Astrocyte (in vitro differentiated cells and primary cell): ENCODE measurements around the gene PLXDC2. TPM values are rescaled to one million over a fixed set of nuclear protein-coding genes. Genes with fewer than 3 reads are reported as not detected.

Source experiments
- DNase-seq: peaks from one replicate; pipeline ENCODE4 v3.0.0-alpha.2; 2010; ENCODE audit warnings: low read depth
- FAIRE-seq: peaks from 2 replicates; lab custom pipeline; 2011; peaks lifted over from hg19 to GRCh38; lab: Jason Lieb, UNC
- H2AFZ ChIP-seq: 2 replicates; pipeline ENCODE4 v1.6.0; 2012; ENCODE audit warnings: low read depth, low read length, inconsistent platforms
- H3K27ac ChIP-seq: 2 replicates; pipeline ENCODE4 v1.5.1; 2011; ENCODE audit warnings: low read depth, low read length, inconsistent platforms
- H3K27me3 ChIP-seq: 2 replicates; pipeline ENCODE4 v1.6.0; 2011; ENCODE audit warnings: low read length, inconsistent platforms; ENCODE audit not compliant: insufficient read depth
- H3K36me3 ChIP-seq: 2 replicates; pipeline ENCODE4 v1.5.1; 2011; ENCODE audit warnings: low read length, inconsistent platforms; ENCODE audit not compliant: insufficient read depth
- H3K4me1 ChIP-seq: 2 replicates; pipeline ENCODE4 v1.5.1; 2011; ENCODE audit warnings: low read length, inconsistent platforms; ENCODE audit not compliant: insufficient read depth
- H3K4me2 ChIP-seq: 2 replicates; pipeline ENCODE4 v1.6.0; 2012; ENCODE audit warnings: low read length, inconsistent platforms
- H3K4me3 ChIP-seq: 2 replicates; pipeline ENCODE4 v1.5.1; 2011; ENCODE audit warnings: low read depth, mild to moderate bottlenecking, low read length, inconsistent platforms; ENCODE audit not compliant: insufficient read depth
- H3K79me2 ChIP-seq: 2 replicates; pipeline ENCODE4 v1.6.0; 2012; ENCODE audit warnings: mild to moderate bottlenecking, low read length, inconsistent platforms; ENCODE audit not compliant: insufficient read depth
- H3K9ac ChIP-seq: 2 replicates; pipeline ENCODE4 v1.6.0; 2012; ENCODE audit warnings: mild to moderate bottlenecking, low read length, inconsistent platforms
- H3K9me3 ChIP-seq: 2 replicates; pipeline ENCODE4 v1.5.1; 2012; ENCODE audit warnings: low read depth, mild to moderate bottlenecking, low read length, inconsistent platforms; ENCODE audit not compliant: insufficient read depth
- H4K20me1 ChIP-seq: 2 replicates; pipeline ENCODE4 v1.6.0; 2012; ENCODE audit warnings: low read length, inconsistent platforms; ENCODE audit not compliant: insufficient read depth
- H3K27ac Mint-ChIP-seq: one replicate; pipeline ENCODE4 v1.8.0; 2021; ENCODE audit warnings: mild to moderate bottlenecking, mixed read lengths; ENCODE audit not compliant: unreplicated experiment
- H3K27me3 Mint-ChIP-seq: one replicate; pipeline ENCODE4 v1.8.0; 2021; ENCODE audit warnings: low read depth, mixed read lengths; ENCODE audit not compliant: unreplicated experiment
- H3K36me3 Mint-ChIP-seq: one replicate; pipeline ENCODE4 v1.8.0; 2021; ENCODE audit warnings: low read depth, mixed read lengths; ENCODE audit not compliant: unreplicated experiment
- H3K4me1 Mint-ChIP-seq: one replicate; pipeline ENCODE4 v1.8.0; 2021; ENCODE audit warnings: low read depth, mixed read lengths; ENCODE audit not compliant: unreplicated experiment
- H3K4me3 Mint-ChIP-seq: one replicate; pipeline ENCODE4 v1.8.0; 2021; ENCODE audit warnings: mild to moderate bottlenecking, moderate library complexity, mixed read lengths; ENCODE audit not compliant: unreplicated experiment
- H3K9me3 Mint-ChIP-seq: one replicate; pipeline ENCODE4 v1.8.0; 2021; ENCODE audit warnings: mild to moderate bottlenecking, mixed read lengths; ENCODE audit not compliant: unreplicated experiment
- EZH2 ChIP-seq: IDR thresholded peaks from 2 replicates; pipeline ENCODE4 v1.6.1; 2012; ENCODE audit warnings: mild to moderate bottlenecking, low read length, inconsistent platforms; ENCODE audit not compliant: insufficient read depth
- total RNA-seq: library from RNA; stranded (reverse); gene quantifications from 2 replicates; pipeline ENCODE4 v1.2.1, GENCODE V29; 2021
- TF ChIP-seq, protein P1 (sequence below): IDR thresholded peaks from 2 replicates; pipeline ENCODE4 v1.5.1; 2011; ENCODE audit warnings: low read depth, mild to moderate bottlenecking, inconsistent platforms, low read length, moderate library complexity; ENCODE audit not compliant: insufficient read depth

The PLXDC2 gene
- total RNA-seq, 1 donor from 2014 or later: 36.1 TPM

DNA sequence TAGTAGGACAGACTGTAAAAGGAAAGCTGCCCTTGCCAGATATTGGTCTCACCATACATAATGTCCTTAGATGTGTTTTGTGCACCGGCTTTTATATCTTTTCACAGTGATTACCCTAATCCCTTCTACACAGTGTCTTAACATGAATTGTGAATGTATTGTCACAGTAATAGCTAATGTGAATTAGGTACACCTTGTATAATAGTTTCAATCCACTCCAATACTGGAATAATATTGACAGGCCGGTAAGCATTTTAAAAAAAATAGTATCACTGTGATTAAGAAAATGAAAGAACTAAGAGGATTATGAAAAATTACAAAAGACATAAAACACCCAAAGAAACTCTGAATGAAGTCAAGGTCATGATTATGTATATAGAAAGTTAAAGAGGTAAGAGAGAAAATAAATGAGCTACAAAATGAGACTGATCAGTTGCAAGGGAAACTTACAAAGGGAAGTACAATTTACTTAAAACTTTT, 420.9 kb downstream of the PLXDC2 start:
- TF ChIP-seq, protein P1, sequence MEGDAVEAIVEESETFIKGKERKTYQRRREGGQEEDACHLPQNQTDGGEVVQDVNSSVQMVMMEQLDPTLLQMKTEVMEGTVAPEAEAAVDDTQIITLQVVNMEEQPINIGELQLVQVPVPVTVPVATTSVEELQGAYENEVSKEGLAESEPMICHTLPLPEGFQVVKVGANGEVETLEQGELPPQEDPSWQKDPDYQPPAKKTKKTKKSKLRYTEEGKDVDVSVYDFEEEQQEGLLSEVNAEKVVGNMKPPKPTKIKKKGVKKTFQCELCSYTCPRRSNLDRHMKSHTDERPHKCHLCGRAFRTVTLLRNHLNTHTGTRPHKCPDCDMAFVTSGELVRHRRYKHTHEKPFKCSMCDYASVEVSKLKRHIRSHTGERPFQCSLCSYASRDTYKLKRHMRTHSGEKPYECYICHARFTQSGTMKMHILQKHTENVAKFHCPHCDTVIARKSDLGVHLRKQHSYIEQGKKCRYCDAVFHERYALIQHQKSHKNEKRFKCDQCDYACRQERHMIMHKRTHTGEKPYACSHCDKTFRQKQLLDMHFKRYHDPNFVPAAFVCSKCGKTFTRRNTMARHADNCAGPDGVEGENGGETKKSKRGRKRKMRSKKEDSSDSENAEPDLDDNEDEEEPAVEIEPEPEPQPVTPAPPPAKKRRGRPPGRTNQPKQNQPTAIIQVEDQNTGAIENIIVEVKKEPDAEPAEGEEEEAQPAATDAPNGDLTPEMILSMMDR: no peak
- TF ChIP-seq EZH2: no peak
- Histone ChIP-seq H3K79me2 (no peaks in the 10 kb centered on the region), H3K27ac (no peak overlapping the region), H3K27me3 (no peaks in the 10 kb centered on the region), H3K36me3 (no peaks in the 10 kb centered on the region), H3K4me3 (no peak overlapping the region), H3K9me3 (no peaks in the 10 kb centered on the region), H3K9ac (no peak overlapping the region), H4K20me1 (no peaks in the 10 kb centered on the region), H2AFZ (no peak overlapping the region), H3K4me2 (no peak overlapping the region), H3K4me1 (no peaks in the 10 kb centered on the region)
- Mint-ChIP-seq H3K9me3 (no peaks in the 10 kb centered on the region), H3K4me3 (no peak overlapping the region), H3K4me1 (no peaks in the 10 kb centered on the region), H3K27ac (no peak overlapping the region), H3K36me3 (no peaks in the 10 kb centered on the region), H3K27me3 (no peaks in the 10 kb centered on the region)
- DNase-seq: no peak
- FAIRE-seq: no peak

DNA sequence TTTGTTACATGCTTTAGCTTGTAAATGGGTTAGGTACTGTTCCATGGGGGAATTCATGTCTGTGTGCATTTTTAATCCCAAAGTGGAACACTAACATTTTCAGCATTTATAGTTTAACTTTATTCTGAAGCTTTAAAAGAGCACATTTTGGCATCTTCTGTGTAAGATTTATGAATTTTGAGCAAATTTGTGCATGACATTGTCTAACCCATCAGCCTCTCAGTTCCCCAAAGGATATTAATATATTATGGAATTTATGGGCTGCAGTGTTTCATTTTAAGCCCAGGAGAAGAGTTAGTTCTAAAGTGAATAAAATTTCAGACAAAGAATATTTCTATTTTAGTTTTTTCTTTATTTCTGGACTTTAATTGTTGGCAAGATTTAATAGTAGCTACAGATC, 421.4 kb downstream of the PLXDC2 start:
- H3K9ac ChIP-seq: no peak overlapping the region
- H3K4me3 Mint-ChIP-seq: no peak overlapping the region
- H3K27ac ChIP-seq: no peak overlapping the region
- H3K4me3 ChIP-seq: no peak overlapping the region
- H3K4me1 ChIP-seq: no peaks in the 10 kb centered on the region
- H3K27me3 ChIP-seq: no peaks in the 10 kb centered on the region
- FAIRE-seq (no peak), DNase-seq (no peak)
- no peaks in the 10 kb centered on the region for H3K79me2 ChIP-seq
- no peaks in the 10 kb centered on the region for H3K36me3 Mint-ChIP-seq
- H3K4me2 ChIP-seq: no peak overlapping the region
- H3K9me3 ChIP-seq: no peaks in the 10 kb centered on the region
- H3K9me3 Mint-ChIP-seq: no peaks in the 10 kb centered on the region
- no peaks in the 10 kb centered on the region for H3K4me1 Mint-ChIP-seq
- no peaks in the 10 kb centered on the region for H3K27me3 Mint-ChIP-seq
- H2AFZ ChIP-seq: no peak overlapping the region
- H3K36me3 ChIP-seq: no peaks in the 10 kb centered on the region
- TF ChIP-seq, protein P1: no peak
- no peak for TF ChIP-seq EZH2
- no peaks in the 10 kb centered on the region for H4K20me1 ChIP-seq
- no peak overlapping the region for H3K27ac Mint-ChIP-seq

DNA sequence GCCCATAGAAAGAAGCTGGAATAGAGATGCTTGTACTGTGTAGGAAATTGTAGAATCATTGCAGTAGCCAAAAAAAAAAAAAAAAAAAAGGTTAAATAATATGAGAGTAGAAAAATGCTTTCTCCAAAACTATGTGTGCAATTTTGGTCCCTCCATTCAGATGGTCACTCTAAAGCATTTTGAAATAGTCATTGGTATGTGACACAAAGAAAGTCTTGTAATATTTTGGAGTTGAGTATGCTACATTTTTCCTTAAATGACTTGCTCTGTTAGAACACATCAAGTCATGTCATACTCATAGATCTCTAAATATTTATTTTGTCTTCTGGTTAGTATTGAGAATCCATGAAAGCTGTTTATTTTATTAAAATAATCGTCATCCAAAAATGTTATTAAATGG, 424.4 kb downstream of the PLXDC2 start:
- no peaks in the 10 kb centered on the region for H4K20me1 ChIP-seq
- no peak overlapping the region for H3K27ac ChIP-seq
- Mint-ChIP-seq H3K36me3 (peaks cover 4% of the 10 kb centered on the region), H3K4me3 (no peak overlapping the region), H3K27ac (no peak overlapping the region), H3K9me3 (no peaks in the 10 kb centered on the region), H3K27me3 (no peaks in the 10 kb centered on the region), H3K4me1 (no peaks in the 10 kb centered on the region)
- H3K79me2 ChIP-seq: no peaks in the 10 kb centered on the region
- no peak overlapping the region for H3K4me2 ChIP-seq
- TF ChIP-seq, protein P1: no peak
- no peak for TF ChIP-seq EZH2
- no peaks in the 10 kb centered on the region for H3K36me3 ChIP-seq
- H3K27me3 ChIP-seq: no peaks in the 10 kb centered on the region
- H3K9ac ChIP-seq: no peak overlapping the region
- DNase-seq (no peak), FAIRE-seq (no peak)
- H3K4me3 ChIP-seq: no peak overlapping the region
- no peaks in the 10 kb centered on the region for H3K4me1 ChIP-seq
- no peaks in the 10 kb centered on the region for H3K9me3 ChIP-seq
- H2AFZ ChIP-seq: no peak overlapping the region
